ENCODE measurements around the gene SNRPA. TPM values are rescaled to one million over a fixed set of nuclear protein-coding genes. Genes with fewer than 3 reads are reported as not detected.
"Not testable (repeated sequence)": the region's sequence is repeated elsewhere in the genome, so short reads cannot be mapped to it uniquely, and the experiment has no call there.

The SNRPA gene
- total RNA-seq, 1 experiment from 2014 or later, result 102 TPM

GRCh38 chr19:40783711-40784110 lies 32.7 kb downstream of the SNRPA start:
- intact Hi-C loops (cut with micrococcal nuclease; ENCODE audit: unreplicated experiment), result no loop called here
- H3K36me3 Mint-ChIP-seq (ENCODE audit: insufficient read depth, unreplicated experiment), result peaks cover 38% of the 10 kb centered on the region
- H3K27ac Mint-ChIP-seq (ENCODE audit: unreplicated experiment), result no peak overlapping the region
- no peak for DNase-seq
- TF ChIP-seq CTCF (IDR thresholded peaks at IDR 0.05; ENCODE audit: unreplicated experiment), result no peak
- CTCF ChIA-PET, result no interaction called here
- H3K4me1 Mint-ChIP-seq (ENCODE audit: low read depth, unreplicated experiment), result peaks cover 5% of the 10 kb centered on the region
- no TSS peak for BruUV-seq (replicated peaks)
- no peaks in the 10 kb centered on the region for H3K9me3 Mint-ChIP-seq (ENCODE audit: low read depth, unreplicated experiment)
- H3K4me3 Mint-ChIP-seq (ENCODE audit: low read depth, unreplicated experiment), result no peak overlapping the region
- H3K27me3 Mint-ChIP-seq (ENCODE audit: unreplicated experiment), result no peaks in the 10 kb centered on the region

GRCh38 chr19:40784146-40784545 lies 33.1 kb downstream of the SNRPA start:
- CTCF ChIA-PET; H3K4me1 Mint-ChIP-seq (ENCODE audit: low read depth, unreplicated experiment): not testable (repeated sequence)

GRCh38 chr19:40785526-40785925 lies 34.5 kb downstream of the SNRPA start:
- no TSS peak for BruUV-seq (replicated peaks)
- no peaks in the 10 kb centered on the region for H3K27me3 Mint-ChIP-seq (ENCODE audit: unreplicated experiment)
- H3K4me1 Mint-ChIP-seq (ENCODE audit: low read depth, unreplicated experiment), result no peaks in the 10 kb centered on the region

More at GRCh38 chr19:40784146-40784545, 33.1 kb downstream of the SNRPA start:
- H3K27ac Mint-ChIP-seq (ENCODE audit: unreplicated experiment); H3K27me3 Mint-ChIP-seq (ENCODE audit: unreplicated experiment); BruUV-seq (replicated peaks); DNase-seq; H3K9me3 Mint-ChIP-seq (ENCODE audit: low read depth, unreplicated experiment); intact Hi-C loops (cut with micrococcal nuclease; ENCODE audit: unreplicated experiment); H3K4me3 Mint-ChIP-seq (ENCODE audit: low read depth, unreplicated experiment): not testable (repeated sequence)
- H3K36me3 Mint-ChIP-seq (ENCODE audit: insufficient read depth, unreplicated experiment), result peaks cover 35% of the 10 kb centered on the region

GRCh38 chr19:40786060-40787037 lies 35.3 kb downstream of the SNRPA start:
- H3K27me3 Mint-ChIP-seq (ENCODE audit: unreplicated experiment), result no peaks in the 10 kb centered on the region
- peaks cover 30% of the 10 kb centered on the region for H3K36me3 Mint-ChIP-seq (ENCODE audit: insufficient read depth, unreplicated experiment)
- H3K4me1 Mint-ChIP-seq (ENCODE audit: low read depth, unreplicated experiment), result no peaks in the 10 kb centered on the region
- CTCF ChIA-PET, result interaction anchor here (0.5 to 0.6 kb wide), 3 partner anchors 28 to 397 kb away, joined by 3 read pairs; no protein-coding TSS in a partner anchor
- no peak for TF ChIP-seq CTCF (IDR thresholded peaks at IDR 0.05; ENCODE audit: unreplicated experiment)
- DNase-seq, result no peak
- H3K9me3 Mint-ChIP-seq (ENCODE audit: low read depth, unreplicated experiment), result no peaks in the 10 kb centered on the region
- H3K27ac Mint-ChIP-seq (ENCODE audit: unreplicated experiment), result no peak overlapping the region
- H3K4me3 Mint-ChIP-seq (ENCODE audit: low read depth, unreplicated experiment), result no peak overlapping the region
- BruUV-seq (replicated peaks), result no TSS peak
- intact Hi-C loops (cut with micrococcal nuclease; ENCODE audit: unreplicated experiment), result no loop called here

More at GRCh38 chr19:40785526-40785925, 34.5 kb downstream of the SNRPA start:
- DNase-seq, result no peak
- TF ChIP-seq CTCF (IDR thresholded peaks at IDR 0.05; ENCODE audit: unreplicated experiment), result no peak
- H3K36me3 Mint-ChIP-seq (ENCODE audit: insufficient read depth, unreplicated experiment), result peaks cover 33% of the 10 kb centered on the region
- CTCF ChIA-PET, result no interaction called here
- intact Hi-C loops (cut with micrococcal nuclease; ENCODE audit: unreplicated experiment), result no loop called here
- no peaks in the 10 kb centered on the region for H3K9me3 Mint-ChIP-seq (ENCODE audit: low read depth, unreplicated experiment)
- no peak overlapping the region for H3K27ac Mint-ChIP-seq (ENCODE audit: unreplicated experiment)
- no peak overlapping the region for H3K4me3 Mint-ChIP-seq (ENCODE audit: low read depth, unreplicated experiment)

- no peak for DNase-seq
- intact Hi-C loops (cut with micrococcal nuclease; ENCODE audit: unreplicated experiment), result no loop called here
- H3K36me3 Mint-ChIP-seq (ENCODE audit: insufficient read depth, unreplicated experiment), result peaks cover 19% of the 10 kb centered on the region
- H3K9me3 Mint-ChIP-seq (ENCODE audit: low read depth, unreplicated experiment), result no peaks in the 10 kb centered on the region
- TF ChIP-seq CTCF (IDR thresholded peaks at IDR 0.05; ENCODE audit: unreplicated experiment), result no peak
- CTCF ChIA-PET, result no interaction called here
- no peak overlapping the region for H3K4me3 Mint-ChIP-seq (ENCODE audit: low read depth, unreplicated experiment)
- BruUV-seq (replicated peaks), result no TSS peak
- no peak overlapping the region for H3K27ac Mint-ChIP-seq (ENCODE audit: unreplicated experiment)
- no peaks in the 10 kb centered on the region for H3K4me1 Mint-ChIP-seq (ENCODE audit: low read depth, unreplicated experiment)
- H3K27me3 Mint-ChIP-seq (ENCODE audit: unreplicated experiment), result no peaks in the 10 kb centered on the region
These were observed 40.3 kb downstream of the SNRPA start for GRCh38 chr19:40791349-40791748.

Measured in Calu3 (cell line).